ENCODE data around the gene TBC1D4.

Gene TBC1D4

GRCh38 chr13:75465236-75465635 lies 16.7 kb downstream of the TBC1D4 start:
- TF ChIP-seq CTCF (IDR thresholded peaks at IDR 0.05; ENCODE audit: low read depth, low read length), result no peak
- no peak for DNase-seq (ENCODE audit: extremely low read depth, low read depth)

- DNase-seq (ENCODE audit: extremely low read depth, low read depth), result no peak
- TF ChIP-seq CTCF (IDR thresholded peaks at IDR 0.05; ENCODE audit: low read depth, low read length), result no peak
Observed at GRCh38 chr13:75461314-75461713, 20.7 kb downstream of the TBC1D4 start.

GRCh38 chr13:75460644-75461043 lies 21.3 kb downstream of the TBC1D4 start:
- TF ChIP-seq CTCF (IDR thresholded peaks at IDR 0.05; ENCODE audit: low read depth, low read length), result no peak
- no peak for DNase-seq (ENCODE audit: extremely low read depth, low read depth)

- no peak for TF ChIP-seq CTCF (IDR thresholded peaks at IDR 0.05; ENCODE audit: low read depth, low read length)
Observed at GRCh38 chr13:75458696-75459422, 23.1 kb downstream of the TBC1D4 start.

GRCh38 chr13:75455962-75456361 lies 26.0 kb downstream of the TBC1D4 start:
- no peak for TF ChIP-seq CTCF (IDR thresholded peaks at IDR 0.05; ENCODE audit: low read depth, low read length)
- DNase-seq (ENCODE audit: extremely low read depth, low read depth), result no peak

More at GRCh38 chr13:75458696-75459422, 23.1 kb downstream of the TBC1D4 start:
- DNase-seq (ENCODE audit: extremely low read depth, low read depth), result no peak

- DNase-seq (ENCODE audit: extremely low read depth, low read depth), result no peak
- TF ChIP-seq CTCF (IDR thresholded peaks at IDR 0.05; ENCODE audit: low read depth, low read length), result no peak
Observed at GRCh38 chr13:75454497-75454896, 27.5 kb downstream of the TBC1D4 start.

GRCh38 chr13:75452564-75452963 lies 29.4 kb downstream of the TBC1D4 start:
- no peak for TF ChIP-seq CTCF (IDR thresholded peaks at IDR 0.05; ENCODE audit: low read depth, low read length)
- no peak for DNase-seq (ENCODE audit: extremely low read depth, low read depth)

Measured in AG09319 (cell line).